OCI-LY7 (cell line): ENCODE results near the gene SCN4A. TPM values are rescaled to one million over a fixed set of nuclear protein-coding genes. Genes with fewer than 3 reads are reported as not detected.
"Not testable (repeated sequence)": the region's sequence is repeated elsewhere in the genome, so short reads cannot be mapped to it uniquely, and the experiment has no call there.

Experiments
- BruUV-seq: library from RNA; stranded (reverse); fragments of 400-500 nt; replicated peaks from 2 replicates; lab custom pipeline; 2021; lab: Mats Ljungman, UMichigan
- CTCF ChIA-PET: fragments of 300-600 bp; sonication (Branson Sonifier 250); formaldehyde crosslinking; loops from one replicate; lab custom pipeline; 2022; ENCODE audit warnings: antibody characterized with exemption; ENCODE audit not compliant: unreplicated experiment; lab: Charles Lee
- POLR2A ChIA-PET: fragments of 300-600 bp; sonication (Branson Sonifier 250); formaldehyde crosslinking; loops from one replicate; lab custom pipeline; 2022; ENCODE audit warnings: antibody characterized with exemption; lab: Charles Lee
- DNase-seq: peaks from one replicate; pipeline ENCODE4 v3.0.0-alpha.2; 2015; ENCODE audit warnings: low spot score
- H2AFZ ChIP-seq: fragments of 200-600 bp; sonication (generic), shearing (Covaris generic); 2 replicates; pipeline ENCODE4 v1.6.1; 2014; ENCODE audit warnings: mild to moderate bottlenecking, antibody characterized with exemption, low read length, moderate library complexity
- H3K27ac ChIP-seq: fragments of 200-600 bp; sonication (generic); 2 replicates; pipeline ENCODE4 v1.5.1; 2014; ENCODE audit warnings: mixed run types, low read depth, mild to moderate bottlenecking, moderate library complexity, low read length, inconsistent platforms; ENCODE audit not compliant: poor library complexity, severe bottlenecking
- H3K36me3 ChIP-seq: fragments of 200-600 bp; sonication (generic); 2 replicates; pipeline ENCODE4 v1.6.1; 2014; ENCODE audit warnings: mild to moderate bottlenecking, antibody characterized with exemption, low read length, moderate library complexity, mixed read lengths; ENCODE audit not compliant: insufficient read depth
- H3K4me1 ChIP-seq: fragments of 200-600 bp; sonication (generic); 2 replicates; pipeline ENCODE4 v1.5.1; 2014; ENCODE audit warnings: mild to moderate bottlenecking, low read length; ENCODE audit not compliant: insufficient read depth, poor library complexity, severe bottlenecking
- H3K4me2 ChIP-seq: fragments of 200-600 bp; sonication (generic); 2 replicates; pipeline ENCODE4 v1.6.1; 2014; ENCODE audit warnings: mild to moderate bottlenecking, low read length
- H3K4me3 ChIP-seq: fragments of 200-600 bp; sonication (generic); 2 replicates; pipeline ENCODE4 v1.5.1; 2014; ENCODE audit warnings: mild to moderate bottlenecking, low read depth, low read length; ENCODE audit not compliant: poor library complexity, severe bottlenecking
- H3K79me2 ChIP-seq: fragments of 200-600 bp; sonication (generic); 2 replicates; pipeline ENCODE4 v1.6.1; 2016; ENCODE audit warnings: low read depth, mild to moderate bottlenecking, low read length, moderate library complexity, mixed read lengths; ENCODE audit not compliant: insufficient read depth
- H3K9me2 ChIP-seq: fragments of 200-600 bp; sonication (generic); 2 replicates; pipeline ENCODE4 v1.6.1; 2016; ENCODE audit warnings: mild to moderate bottlenecking, low read length, mixed read lengths; ENCODE audit not compliant: insufficient read depth
- H3K9me3 ChIP-seq: fragments of 200-600 bp; sonication (generic); 2 replicates; pipeline ENCODE4 v1.6.1; 2014; ENCODE audit warnings: mild to moderate bottlenecking, mixed run types, low read length, mixed read lengths
- H4K20me1 ChIP-seq: fragments of 200-600 bp; sonication (generic); 2 replicates; pipeline ENCODE4 v1.6.1; 2014; ENCODE audit warnings: mild to moderate bottlenecking, antibody characterized with exemption, low read length, moderate library complexity, mixed read lengths; ENCODE audit not compliant: insufficient read depth
- CTCF ChIP-seq: fragments of 200-600 bp; sonication (generic); conservative IDR thresholded peaks from 2 replicates; pipeline ENCODE4 v1.5.1; 2014; ENCODE audit warnings: mild to moderate bottlenecking, antibody characterized with exemption, low read length, moderate library complexity, mixed read lengths
- EZH2phosphoT487 ChIP-seq: fragments of 200-600 bp; sonication (generic); IDR thresholded peaks from 2 replicates; pipeline ENCODE4 v1.6.1; 2018; ENCODE audit warnings: low read depth, borderline replicate concordance, mild to moderate bottlenecking, mixed run types, antibody characterized with exemption, low read length, moderate library complexity, mixed read lengths
- intact Hi-C: fragments of 100-400 bp; cut with micrococcal nuclease; formaldehyde crosslinking; loops from one replicate; pipeline ENCODE4 v1.10.0; 2022; ENCODE audit not compliant: unreplicated experiment
- total RNA-seq, 2 experiments: library from RNA; depleted of rRNA in 1 of 2; stranded (reverse); fragments of >200 nt in 1 of 2; shearing (Covaris generic) in 1 of 2; gene quantifications; 2 replicates each; pipeline ENCODE4 v1.2.3, GENCODE V29; 2014 to 2022

Gene SCN4A
- total RNA-seq, 2 experiments from 2014 or later: 6.4 to 9.0 TPM

DNA sequence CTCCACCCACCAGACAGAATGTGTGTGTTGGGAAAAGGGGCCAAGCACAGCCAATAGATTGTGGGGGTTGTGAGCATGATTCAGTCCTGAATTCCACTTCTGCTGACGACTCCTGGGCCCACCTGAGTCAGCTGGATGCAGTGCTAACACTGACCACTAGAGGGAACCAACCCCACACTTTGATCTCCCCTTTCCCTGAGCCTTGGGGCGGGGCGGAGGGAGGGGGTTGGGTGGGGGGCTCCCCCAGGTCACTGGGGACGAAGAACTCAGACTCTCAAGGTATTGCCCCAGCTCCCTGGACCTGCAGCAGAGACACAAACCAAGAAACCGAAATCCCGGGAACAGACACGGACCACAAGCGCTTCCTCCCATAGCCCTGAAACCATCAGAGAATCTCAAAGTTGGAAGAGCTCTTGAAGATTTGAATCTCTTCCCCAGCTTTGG, 61.0 kb downstream of the SCN4A start:
- CTCF ChIA-PET: interaction anchor here (0.7 to 2.6 kb wide), 5 partner anchors 28 to 114 kb away, joined by 3 to 16 read pairs (median 4); no protein-coding TSS in a partner anchor
- no peaks in the 10 kb centered on the region for H3K9me2 ChIP-seq
- H3K4me2 ChIP-seq: no peak overlapping the region
- H3K9me3 ChIP-seq: no peaks in the 10 kb centered on the region
- no peak overlapping the region for H2AFZ ChIP-seq
- H3K79me2 ChIP-seq: no peaks in the 10 kb centered on the region
- H3K36me3 ChIP-seq: no peaks in the 10 kb centered on the region
- H3K27ac ChIP-seq: no peak overlapping the region
- TF ChIP-seq CTCF (peak; percentile 67), EZH2phosphoT487 (no peak)
- intact Hi-C loops: loop anchor here (1.0 kb wide), 2 partner anchors 79 to 114 kb away; no protein-coding TSS in a partner anchor
- no peaks in the 10 kb centered on the region for H4K20me1 ChIP-seq
- peak; percentile 62 for DNase-seq
- H3K4me3 ChIP-seq: no peak overlapping the region
- POLR2A ChIA-PET: interaction anchor here (0.6 to 0.7 kb wide), 2 partner anchors 113 to 165 kb away, joined by 3 read pairs; no protein-coding TSS in a partner anchor
- H3K4me1 ChIP-seq: peaks cover 15% of the 10 kb centered on the region
- BruUV-seq: no TSS peak

GRCh38 chr17:63911041-63911635, 61.6 kb downstream of the SCN4A start, which contains the start of gene CSHL1:
CSHL1 (minus strand) TSS chr17:63911258; CDS start chr17:63911196, 62 bp downstream.
- H4K20me1 ChIP-seq: no peaks in the 10 kb centered on the region
- no TSS peak for BruUV-seq
- ChIA-PET POLR2A (interaction anchor here (0.6 kb wide), 1 partner anchor 114 kb away, joined by 3 read pairs; no protein-coding TSS in a partner anchor), CTCF (interaction anchor here (0.7 to 2.6 kb wide), 3 partner anchors 35 to 114 kb away, joined by 3 to 16 read pairs (median 4); no protein-coding TSS in a partner anchor)
- peaks cover 10% of the 10 kb centered on the region for H3K4me1 ChIP-seq
- no peak within 1 kb of the TSS for H3K4me3 ChIP-seq
- H3K9me2 ChIP-seq: no peaks in the 10 kb centered on the region
- H2AFZ ChIP-seq: no peak within 1 kb of the TSS
- H3K36me3 ChIP-seq: no peaks in the 10 kb centered on the region
- no peaks in the 10 kb centered on the region for H3K79me2 ChIP-seq
- TF ChIP-seq CTCF: no peak
- no peak for TF ChIP-seq EZH2phosphoT487
- H3K4me2 ChIP-seq: no peak within 1 kb of the TSS
- intact Hi-C loops: loop anchor here (1.0 kb wide), 2 partner anchors 79 to 114 kb away; no protein-coding TSS in a partner anchor
- H3K27ac ChIP-seq: no peak within 1 kb of the TSS
- no peaks in the 10 kb centered on the region for H3K9me3 ChIP-seq
- no peak for DNase-seq

- Histone ChIP-seq H4K20me1 (no peaks in the 10 kb centered on the region), H3K4me1 (no peaks in the 10 kb centered on the region), H3K9me2 (no peaks in the 10 kb centered on the region), H3K4me2 (no peak overlapping the region), H3K27ac (no peak overlapping the region), H3K79me2 (no peaks in the 10 kb centered on the region), H3K4me3 (no peak overlapping the region), H3K9me3 (no peaks in the 10 kb centered on the region), H2AFZ (no peak overlapping the region), H3K36me3 (no peaks in the 10 kb centered on the region)
- intact Hi-C loops: no loop called here
- ChIA-PET CTCF (interaction anchor here (2.6 kb wide), 1 partner anchor 36 kb away, joined by 16 read pairs; no protein-coding TSS in a partner anchor), POLR2A (no interaction called here)
- no peak for DNase-seq
- TF ChIP-seq EZH2phosphoT487: no peak
- no peak for TF ChIP-seq CTCF
- no TSS peak for BruUV-seq
Observed at GRCh38 chr17:63910096-63910495, 62.6 kb downstream of the SCN4A start.

DNA sequence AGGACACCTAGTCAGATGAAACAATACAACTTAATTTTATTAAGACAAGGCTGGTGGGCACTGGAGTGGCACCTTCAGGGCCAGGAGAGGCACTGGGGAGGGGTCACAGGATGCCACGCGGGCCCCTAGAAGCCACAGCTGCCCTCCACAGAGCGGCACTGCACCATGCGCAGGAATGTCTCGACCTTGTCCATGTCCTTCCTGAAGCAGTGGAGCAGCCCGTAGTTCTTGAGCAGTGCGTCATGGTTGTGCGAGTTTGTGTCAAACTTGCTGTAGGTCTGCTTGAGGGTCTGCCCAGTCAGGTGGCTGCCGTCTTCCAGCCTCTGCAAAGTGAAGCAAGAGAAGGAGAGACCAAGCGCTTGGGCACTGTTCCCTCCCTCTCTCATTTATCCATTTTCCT, 63.1 kb downstream of the SCN4A start:
- CTCF ChIA-PET, H3K9me2 ChIP-seq, POLR2A ChIA-PET, H3K4me1 ChIP-seq, H2AFZ ChIP-seq, H3K27ac ChIP-seq, H3K79me2 ChIP-seq, H3K4me3 ChIP-seq, H3K36me3 ChIP-seq, H3K4me2 ChIP-seq, DNase-seq, H3K9me3 ChIP-seq, H4K20me1 ChIP-seq, BruUV-seq, intact Hi-C loops: not testable (repeated sequence)
